Stomach (tissue), 9 donors: ENCODE data around the gene ZBED4. TPM values are rescaled to one million over a fixed set of nuclear protein-coding genes. Genes with fewer than 3 reads are reported as not detected.
A peak's percentile ranks its signal among the peaks of the same experiment; 100 is the strongest.

Experiments used
- DNase-seq, 2 donors: peaks; one replicate each; pipeline versions ENCODE4 v3.0.0 to v3.0.0-alpha.2; 2013 to 2019
- H3K27ac ChIP-seq, 5 donors: fragments of 200-600 bp in 4 of 5; sonication (generic) in 4 of 5; one replicate each; pipeline ENCODE4 v1.5.1; 2013 to 2019; ENCODE audit warnings: mild to moderate bottlenecking in 1 of 5, moderate library complexity in 1 of 5
- H3K27me3 ChIP-seq, 3 donors: fragments of 200-600 bp; sonication (generic); one replicate each; pipeline ENCODE4 v1.5.1; 2017 to 2019; ENCODE audit warnings: mixed run types in 1 of 3
- H3K36me3 ChIP-seq, 4 donors: fragments of 200-600 bp; sonication (generic); 1 replicate in 3 of 4; 2 replicates in 1 of 4; pipeline ENCODE4 v1.5.1; 2016 to 2019
- H3K4me1 ChIP-seq, 4 donors: fragments of 200-600 bp; sonication (generic); one replicate each; pipeline ENCODE4 v1.5.1; 2016 to 2019
- H3K4me3 ChIP-seq, 4 donors: fragments of 200-600 bp; sonication (generic) in 3 of 4; one replicate each; pipeline ENCODE4 v1.5.1; 2016 to 2019; ENCODE audit warnings: mild to moderate bottlenecking in 1 of 4
- H3K9me3 ChIP-seq, 4 donors: fragments of 200-600 bp; sonication (generic); one replicate each; pipeline ENCODE4 v1.5.1; 2016 to 2019
- CTCF ChIP-seq, 7 experiments: fragments of 450-650 bp in 4 of 7; fragments of 200-600 bp in 3 of 7; sonication (generic) in 3 of 7; IDR thresholded peaks; one replicate each; pipeline ENCODE4 v1.5.1; 2016 to 2019; ENCODE audit warnings: antibody characterized with exemption in 7 of 7, control low read depth in 2 of 7, mild to moderate bottlenecking in 1 of 7
- EP300 ChIP-seq: sonication (generic); formaldehyde crosslinking; IDR thresholded peaks from one replicate; pipeline ENCODE4 v1.6.1; 2017; ENCODE audit warnings: antibody characterized with exemption
- POLR2A ChIP-seq, 4 donors: fragments of 450-650 bp; IDR thresholded peaks; one replicate each; pipeline ENCODE4 v1.6.1; 2016; ENCODE audit warnings: antibody characterized with exemption in 4 of 4, control low read depth in 2 of 4, mild to moderate bottlenecking in 1 of 4, moderate library complexity in 1 of 4
- POLR2AphosphoS5 ChIP-seq, 3 donors: sonication (generic); formaldehyde crosslinking; IDR thresholded peaks; one replicate each; pipeline ENCODE4 v1.6.1; 2016; ENCODE audit warnings: antibody characterized with exemption in 3 of 3
- WGBS, 5 donors: extraction: QIAGEN DNeasy Blood & Tissue Kit in 3 of 5; methylation state at CpG; one replicate each; pipeline versions ENCODE4 v1.1.5 to v1.1.7; 2013 to 2018; 5-methylcytosine and 5-hydroxymethylcytosine counted together
- intact Hi-C: fragments of 100-400 bp; cut with DNase I; formaldehyde crosslinking; loops from one replicate; pipeline ENCODE4 v1.15.1; 2023; ENCODE audit warnings: low total_unique reads
- polyA plus RNA-seq, 3 donors: library from polyadenylated mRNA; stranded (reverse); fragments of 200-250 nt; gene quantifications; one replicate each; pipeline ENCODE4 v1.2.3, GENCODE V29; 2013
- total RNA-seq, 5 donors: library from RNA; depleted of rRNA; stranded (reverse); fragments of >200 nt; gene quantifications; one replicate each; pipeline versions ENCODE4 v1.1.0 to v1.2.3, GENCODE V29; 2014 to 2016
- donor health status: healthy with polysubstance abuse.
- donor health status: Bipolar disorder and iron deficiency.
- donor health status: healthy.

The ZBED4 gene
- total and polyA plus RNA-seq, 8 donors: 2.2 to 31.7 (median 12.2) TPM

- Histone ChIP-seq H3K4me1 (peaks cover 0 to 19% (median 9%) of the 10 kb centered on the region in 4 donors), H3K9me3 (peaks cover 0 to 19% (median 14%) of the 10 kb centered on the region in 4 donors), H3K27me3 (no peaks in the 10 kb centered on the region), H3K4me3 (no peak overlapping the region), H3K27ac (no peak overlapping the region), H3K36me3 (peaks cover 0 to 6% (median 2%) of the 10 kb centered on the region in 4 donors)
- TF ChIP-seq CTCF (IDR thresholded peaks at IDR 0.05): no peak
- 89 to 91% (median 90%) methylated on average over 29 of the region's 29 CpGs for WGBS, 5 donors
- no peak for DNase-seq
- intact Hi-C loops: no loop called here
These were observed 8.2 kb downstream of the ZBED4 start for GRCh38 chr22:49861642-49862495.

GRCh38 chr22:49862496-49862776 is 8.8 kb downstream of the ZBED4 start:
- Histone ChIP-seq H3K27ac (no peak overlapping the region), H3K27me3 (no peaks in the 10 kb centered on the region), H3K4me1 (peaks cover 0 to 13% (median 5%) of the 10 kb centered on the region in 4 donors), H3K9me3 (peaks cover 4 to 24% (median 18%) of the 10 kb centered on the region in 4 donors), H3K4me3 (no peak overlapping the region), H3K36me3 (peaks cover 0 to 9% (median under 1%) of the 10 kb centered on the region in 4 donors)
- DNase-seq: peak in 1 of 2 donors; percentile 48
- 64 to 86% (median 78%) methylated on average over 2 to 5 of the region's 5 CpGs for WGBS, 5 donors
- TF ChIP-seq POLR2A (IDR thresholded peaks at IDR 0.05): no peak
- TF ChIP-seq POLR2AphosphoS5 (IDR thresholded peaks at IDR 0.05): no peak
- no peak for TF ChIP-seq CTCF (IDR thresholded peaks at IDR 0.05)
- TF ChIP-seq EP300: no peak
- intact Hi-C loops: no loop called here

- peaks cover 0 to 13% (median 5%) of the 10 kb centered on the region in 4 donors for H3K4me1 ChIP-seq
- no peaks in the 10 kb centered on the region for H3K27me3 ChIP-seq
- peaks cover 5 to 26% (median 19%) of the 10 kb centered on the region in 4 donors for H3K9me3 ChIP-seq
- H3K4me3 ChIP-seq: no peak overlapping the region
- no peak overlapping the region for H3K27ac ChIP-seq
- DNase-seq: no peak
- TF ChIP-seq CTCF (IDR thresholded peaks at IDR 0.05) (no peak), POLR2A (IDR thresholded peaks at IDR 0.05) (no peak), POLR2AphosphoS5 (IDR thresholded peaks at IDR 0.05) (no peak), EP300 (no peak)
- intact Hi-C loops: no loop called here
- 75 to 79% (median 78%) methylated on average over 7 of the region's 7 CpGs for WGBS, 5 donors
- H3K36me3 ChIP-seq: peaks cover 0 to 15% (median 3%) of the 10 kb centered on the region in 4 donors
These were observed 10.3 kb downstream of the ZBED4 start for GRCh38 chr22:49863931-49864330.

GRCh38 chr22:49865156-49865555 is 11.5 kb downstream of the ZBED4 start:
- H3K27me3 ChIP-seq: no peaks in the 10 kb centered on the region
- no peak overlapping the region for H3K27ac ChIP-seq
- DNase-seq: no peak
- TF ChIP-seq EP300 (no peak), POLR2AphosphoS5 (IDR thresholded peaks at IDR 0.05) (no peak), CTCF (IDR thresholded peaks at IDR 0.05) (no peak), POLR2A (IDR thresholded peaks at IDR 0.05) (no peak)
- peaks cover 0 to 13% (median 5%) of the 10 kb centered on the region in 4 donors for H3K4me1 ChIP-seq
- intact Hi-C loops: no loop called here
- H3K9me3 ChIP-seq: peaks cover 5 to 38% (median 27%) of the 10 kb centered on the region in 4 donors
- peaks cover 0 to 21% (median 3%) of the 10 kb centered on the region in 4 donors for H3K36me3 ChIP-seq
- WGBS, 5 donors: 91 to 94% (median 93%) methylated on average over 17 of the region's 17 CpGs
- H3K4me3 ChIP-seq: no peak overlapping the region
